Lung (tissue), 12 donors: ENCODE data around the gene TNFRSF1A. TPM values are rescaled to one million over a fixed set of nuclear protein-coding genes. Genes with fewer than 3 reads are reported as not detected.

Experiments used
- ATAC-seq: fragments of 200-7000 bp; cut with Tn5 transposase; one replicate; pipeline ENCODE4 v1.9.1; 2020; ENCODE audit warnings: moderate number of reproducible peaks; ENCODE audit not compliant: insufficient read depth, low FRiP score
- DNase-seq, 3 donors: peaks; one replicate each; pipeline ENCODE4 v3.0.0-alpha.2; 2013 to 2017
- H3K27ac ChIP-seq, 2 donors: one replicate each; pipeline ENCODE4 v1.5.1; 2013; ENCODE audit warnings: mild to moderate bottlenecking in 2 of 2, moderate library complexity in 2 of 2, control low read depth in 1 of 2, inconsistent platforms in 1 of 2, low read depth in 1 of 2, low read length in 1 of 2
- H3K27me3 ChIP-seq, 3 donors: one replicate each; pipeline ENCODE4 v1.5.1; 2013; ENCODE audit warnings: low read length in 2 of 3; ENCODE audit not compliant: control insufficient read depth in 3 of 3, insufficient read depth in 3 of 3
- H3K36me3 ChIP-seq, 4 donors: one replicate each; pipeline ENCODE4 v1.5.1; 2013; ENCODE audit warnings: low read length in 4 of 4, mild to moderate bottlenecking in 1 of 4, moderate library complexity in 1 of 4; ENCODE audit not compliant: control insufficient read depth in 4 of 4, insufficient read depth in 4 of 4
- H3K4me1 ChIP-seq, 5 donors: one replicate each; pipeline ENCODE4 v1.5.1; 2013; ENCODE audit warnings: low read length in 5 of 5, mild to moderate bottlenecking in 2 of 5, moderate library complexity in 1 of 5; ENCODE audit not compliant: control insufficient read depth in 5 of 5, insufficient read depth in 5 of 5
- H3K4me3 ChIP-seq: one replicate; pipeline ENCODE4 v1.5.1; 2013; ENCODE audit warnings: mild to moderate bottlenecking, control low read depth, moderate library complexity
- H3K9ac ChIP-seq, 2 donors: one replicate each; pipeline ENCODE4 v1.5.1; 2013; ENCODE audit warnings: low read length in 2 of 2, control low read depth in 1 of 2; ENCODE audit not compliant: insufficient read depth in 1 of 2
- H3K9me3 ChIP-seq, 4 donors: one replicate each; pipeline ENCODE4 v1.5.1; 2013; ENCODE audit warnings: low read length in 3 of 4, mild to moderate bottlenecking in 1 of 4, moderate library complexity in 1 of 4; ENCODE audit not compliant: control insufficient read depth in 4 of 4, insufficient read depth in 3 of 4
- CTCF ChIP-seq: IDR thresholded peaks from 2 replicates; pipeline ENCODE4 v1.5.1; 2012; ENCODE audit warnings: mild to moderate bottlenecking; ENCODE audit errors: control extremely low read depth, extremely low read depth
- WGBS, 2 donors: extraction: QIAGEN DNeasy Blood & Tissue Kit; methylation state at CpG; one replicate each; pipeline ENCODE4 v1.1.7; 2013; 5-methylcytosine and 5-hydroxymethylcytosine counted together
- polyA plus RNA-seq, 2 donors: library from polyadenylated mRNA; stranded (reverse); fragments of 200-250 nt; gene quantifications; one replicate each; pipeline ENCODE4 v1.2.1, GENCODE V29; 2013
- total RNA-seq, 2 donors: library from RNA; depleted of rRNA in 1 of 2; stranded (reverse); fragments of >200 nt in 1 of 2; gene quantifications; one replicate each; pipeline ENCODE4 v1.2.1, GENCODE V29; 2014 to 2021
- donor health status: control.
- donor health status: control.
- donor health status: Bipolar disorder and iron deficiency.
- donor health status: healthy.
- donor health status: DM: yes; HTN: yes; CAD: no.

Gene TNFRSF1A
- total and polyA plus RNA-seq, 4 donors = 81.6 to 184 (median 178) TPM

GRCh38 chr12:6373022-6373787 lies 31.3 kb upstream of the TNFRSF1A start:
- ATAC-seq (no peak), DNase-seq (no peak)
- Histone ChIP-seq H3K9ac (no peak overlapping the region), H3K27ac (peak overlapping the region in 1 of 2 donors; percentile 89), H3K4me3 (no peak overlapping the region), H3K36me3 (no peaks in the 10 kb centered on the region), H3K9me3 (no peaks in the 10 kb centered on the region), H3K27me3 (no peaks in the 10 kb centered on the region), H3K4me1 (peaks cover 0 to 25% (median 22%) of the 10 kb centered on the region in 5 donors)
- WGBS, 2 donors = 58 to 70% methylated on average over 14 of the region's 14 CpGs
- no peak for TF ChIP-seq CTCF

- no peak overlapping the region for H3K4me3 ChIP-seq
- H3K4me1 ChIP-seq = peaks cover 0 to 25% (median 23%) of the 10 kb centered on the region in 5 donors
- no peak overlapping the region for H3K9ac ChIP-seq
- DNase-seq (peak; percentile 38 to 62 (median 40)), ATAC-seq (no peak)
- H3K27ac ChIP-seq = peak overlapping the region in 1 of 2 donors; percentile 89
- no peak for TF ChIP-seq CTCF
- WGBS, 2 donors = 14 to 18% methylated on average over 8 of the region's 8 CpGs
- no peaks in the 10 kb centered on the region for H3K27me3 ChIP-seq
- no peaks in the 10 kb centered on the region for H3K36me3 ChIP-seq
- H3K9me3 ChIP-seq = no peaks in the 10 kb centered on the region
Observed at GRCh38 chr12:6372403-6373003, 30.6 kb upstream of the TNFRSF1A start.

GRCh38 chr12:6370994-6371754 lies 29.3 kb upstream of the TNFRSF1A start:
- Histone ChIP-seq H3K27ac (peak overlapping the region in 1 of 2 donors; percentile 59), H3K4me3 (no peak overlapping the region), H3K9me3 (no peaks in the 10 kb centered on the region), H3K27me3 (no peaks in the 10 kb centered on the region), H3K36me3 (no peaks in the 10 kb centered on the region), H3K9ac (no peak overlapping the region), H3K4me1 (peaks cover 0 to 18% (median 15%) of the 10 kb centered on the region in 5 donors)
- no peak for ATAC-seq
- no peak for TF ChIP-seq CTCF
- no peak for DNase-seq
- WGBS, 2 donors = 52 to 58% methylated on average over 15 of the region's 15 CpGs
